ENCODE data around the gene KCNF1. TPM values are rescaled to one million over a fixed set of nuclear protein-coding genes. Genes with fewer than 3 reads are reported as not detected.

The KCNF1 gene
- total and polyA plus RNA-seq, 10 of the 15 experiments (the other 5 are each of a cell fraction or from before 2014, with no cell fraction given) = not detected

DNA sequence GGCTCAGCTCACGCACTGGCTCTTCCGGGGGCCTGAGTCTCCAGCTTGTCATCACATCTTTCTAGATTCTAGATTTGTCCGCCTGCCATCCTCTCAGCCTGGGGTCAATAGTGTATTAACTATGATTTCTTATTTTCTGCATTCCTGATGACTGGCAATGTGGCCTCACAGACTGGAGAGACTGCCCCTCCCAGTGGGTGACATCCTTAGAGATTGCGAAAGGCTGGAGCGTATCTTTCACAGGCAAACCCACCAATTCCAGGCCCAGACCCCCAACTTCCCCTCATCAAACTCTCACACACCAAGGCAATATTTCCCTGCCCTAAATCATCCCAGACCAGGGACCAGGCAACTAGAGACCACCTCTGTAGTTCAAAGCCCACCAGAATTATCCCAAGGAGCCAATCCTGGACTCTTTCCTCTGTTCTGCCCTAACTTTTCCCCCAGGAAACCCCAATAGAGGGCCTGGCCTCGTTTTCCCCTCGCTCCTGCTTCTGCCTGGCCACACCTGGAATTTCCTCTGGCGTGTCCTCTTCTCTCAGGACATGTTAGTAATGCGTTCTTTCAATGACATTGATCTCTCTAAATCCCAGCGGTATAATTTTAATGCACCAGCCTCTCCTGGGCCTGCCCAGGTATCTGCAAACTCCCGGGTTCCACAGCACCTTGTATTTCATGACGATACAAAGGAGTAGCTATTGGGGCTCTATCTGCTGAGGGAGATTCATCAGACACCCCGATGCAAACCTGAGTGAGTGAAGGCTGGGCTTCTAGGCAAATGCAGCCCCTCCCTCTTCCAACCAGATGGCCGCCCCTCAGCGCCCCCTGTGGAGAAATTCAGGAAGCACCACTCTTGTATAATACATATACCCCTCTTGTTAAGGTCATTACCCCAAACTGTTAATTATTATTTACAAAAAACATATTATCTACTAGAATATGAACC, 2.4 kb upstream of the KCNF1 start:
- CTCF ChIA-PET = interaction anchor here (0.7 to 3.0 kb wide), 5 partner anchors 9 to 76 kb away, joined by 3 to 19 read pairs (median 4); no protein-coding TSS in a partner anchor
- 51% methylated on average over 15 of the region's 15 CpGs for WGBS (ENCODE audit: insufficient coverage, insufficient replicate concordance, low lambda C conversion rate, missing lambda C conversion rate)
- H3K36me3 ChIP-seq (ENCODE audit: control insufficient read depth in 2 of 2, insufficient read depth in 2 of 2, low read length in 1 of 2) = no peaks in the 10 kb centered on the region
- ATAC-seq (no peak), FAIRE-seq (no peak), DNase-seq (ENCODE audit: low read depth, low spot score) (no peak)
- no peaks in the 10 kb centered on the region for H3K4me1 ChIP-seq (ENCODE audit: control insufficient read depth, insufficient read depth, low read length)
- no peaks in the 10 kb centered on the region for H4K20me1 ChIP-seq (ENCODE audit: control insufficient read depth, insufficient read depth)
- POLR2A ChIA-PET = interaction anchor here (0.6 kb wide), 1 partner anchor 22 kb away, joined by 3 read pairs; no protein-coding TSS in a partner anchor
- no peak overlapping the region for H3K9ac ChIP-seq (ENCODE audit: control insufficient read depth, insufficient read depth, low read length)
- RAD21 ChIA-PET (ENCODE audit: unreplicated experiment) = interaction anchor here (0.8 kb wide), 1 partner anchor 70 kb away, joined by 3 read pairs; no protein-coding TSS in a partner anchor
- no peak overlapping the region for H3K27ac ChIP-seq (ENCODE audit: control insufficient read depth, insufficient read depth)
- in situ Hi-C loops (cut with MboI) (no loop called here), intact Hi-C loops (cut with micrococcal nuclease; ENCODE audit: unreplicated experiment) (no loop called here)
- no TSS peak for BruUV-seq (replicated peaks)
- no peak for TF ChIP-seq SIN3A (IDR thresholded peaks at IDR 0.05; ENCODE audit: low read depth, low read length)
- no peak for TF ChIP-seq CBX3 (IDR thresholded peaks at IDR 0.05; ENCODE audit: borderline replicate concordance, low read depth)
- no peak for TF ChIP-seq CEBPB (IDR thresholded peaks at IDR 0.05; ENCODE audit: borderline replicate concordance in 1 of 2, low read depth in 2 of 2, low read length in 2 of 2)
- TF ChIP-seq, protein P1, sequence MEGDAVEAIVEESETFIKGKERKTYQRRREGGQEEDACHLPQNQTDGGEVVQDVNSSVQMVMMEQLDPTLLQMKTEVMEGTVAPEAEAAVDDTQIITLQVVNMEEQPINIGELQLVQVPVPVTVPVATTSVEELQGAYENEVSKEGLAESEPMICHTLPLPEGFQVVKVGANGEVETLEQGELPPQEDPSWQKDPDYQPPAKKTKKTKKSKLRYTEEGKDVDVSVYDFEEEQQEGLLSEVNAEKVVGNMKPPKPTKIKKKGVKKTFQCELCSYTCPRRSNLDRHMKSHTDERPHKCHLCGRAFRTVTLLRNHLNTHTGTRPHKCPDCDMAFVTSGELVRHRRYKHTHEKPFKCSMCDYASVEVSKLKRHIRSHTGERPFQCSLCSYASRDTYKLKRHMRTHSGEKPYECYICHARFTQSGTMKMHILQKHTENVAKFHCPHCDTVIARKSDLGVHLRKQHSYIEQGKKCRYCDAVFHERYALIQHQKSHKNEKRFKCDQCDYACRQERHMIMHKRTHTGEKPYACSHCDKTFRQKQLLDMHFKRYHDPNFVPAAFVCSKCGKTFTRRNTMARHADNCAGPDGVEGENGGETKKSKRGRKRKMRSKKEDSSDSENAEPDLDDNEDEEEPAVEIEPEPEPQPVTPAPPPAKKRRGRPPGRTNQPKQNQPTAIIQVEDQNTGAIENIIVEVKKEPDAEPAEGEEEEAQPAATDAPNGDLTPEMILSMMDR (IDR thresholded peaks at IDR 0.05 in 2 of 3, conservative IDR thresholded peaks at IDR 0.05 in 1 of 3; ENCODE audit: control insufficient read depth in 2 of 3, extremely low read depth in 1 of 3, insufficient read depth in 1 of 3, low read depth in 3 of 3, low read length in 3 of 3) = peak; percentile 2 to 44 (median 28); a peak in 4 of 6 replicates
- H3K79me2 ChIP-seq (ENCODE audit: control insufficient read depth, insufficient read depth, low read length) = no peaks in the 10 kb centered on the region
- SMC1A ChIA-PET (ENCODE audit: uncharacterized antibody, unreplicated experiment) = interaction anchor here (0.9 to 1.6 kb wide), 3 partner anchors 10 to 71 kb away, joined by 3 to 6 read pairs (median 3); no protein-coding TSS in a partner anchor
- H2AFZ ChIP-seq (ENCODE audit: control insufficient read depth, low read depth, low read length) = no peak overlapping the region
- peaks cover 0 to 6% of the 10 kb centered on the region in 2 experiments; a peak in 3 of 4 replicates for H3K27me3 ChIP-seq (replicated peaks in 1 of 2; ENCODE audit: control insufficient read depth in 2 of 2, insufficient read depth in 2 of 2, low read length in 1 of 2)
- no peaks in the 10 kb centered on the region; the same call in 2 of the 3 replicates for H3K9me3 ChIP-seq (replicated peaks; ENCODE audit: control insufficient read depth, insufficient read depth, low read length)
- H3K4me2 ChIP-seq (ENCODE audit: control insufficient read depth, insufficient read depth) = no peak overlapping the region
- no peak overlapping the region for H3K4me3 ChIP-seq
